Bronchial epithelial cell (primary cell): Measurements from ENCODE around the gene ZNF318. TPM values are rescaled to one million over a fixed set of nuclear protein-coding genes. Genes with fewer than 3 reads are reported as not detected.
"Not testable (repeated sequence)": the region's sequence is repeated elsewhere in the genome, so short reads cannot be mapped to it uniquely, and the experiment has no call there.

ENCODE experiments used
- DNase-seq: peaks from one replicate; pipeline ENCODE4 v3.0.0-alpha.2; 2010; ENCODE audit warnings: low read depth
- FAIRE-seq: peaks from 2 replicates; lab custom pipeline; 2011; peaks lifted over from hg19 to GRCh38; lab: Jason Lieb, UNC
- H3K27me3 ChIP-seq: 2 replicates; pipeline ENCODE4 v1.5.1; 2011; ENCODE audit warnings: low read length; ENCODE audit not compliant: control insufficient read depth, insufficient read depth
- H3K36me3 ChIP-seq: 2 replicates; pipeline ENCODE4 v1.5.1; 2011; ENCODE audit warnings: low read length; ENCODE audit not compliant: control insufficient read depth, insufficient read depth
- H3K4me3 ChIP-seq: 2 replicates; pipeline ENCODE4 v1.5.1; 2011; ENCODE audit warnings: mild to moderate bottlenecking, low read depth, low read length, control low read depth
- CTCF ChIP-seq: IDR thresholded peaks from 2 replicates; pipeline ENCODE4 v1.5.1; 2011; ENCODE audit warnings: mild to moderate bottlenecking, moderate library complexity, low read length, control low read depth, inconsistent platforms; ENCODE audit not compliant: insufficient read depth, severe bottlenecking
- total RNA-seq: library from RNA; depleted of rRNA; stranded (reverse); fragments of >200 nt; gene quantifications from 2 replicates; pipeline ENCODE4 v1.2.1, GENCODE V29; 2014

Gene ZNF318
- total RNA-seq, 1 donor from 2014 or later = 2.1 TPM

- H3K27me3 ChIP-seq = no peaks in the 10 kb centered on the region
- H3K36me3 ChIP-seq = peaks cover under 1% of the 10 kb centered on the region
- DNase-seq = no peak
- no peak for FAIRE-seq
- TF ChIP-seq CTCF = no peak
- H3K4me3 ChIP-seq = no peak overlapping the region
Observed at GRCh38 chr6:43347444-43347843, 22.0 kb downstream of the ZNF318 start.

- no peak for FAIRE-seq
- TF ChIP-seq CTCF = no peak
- DNase-seq = no peak
- Histone ChIP-seq H3K27me3 (no peaks in the 10 kb centered on the region), H3K36me3 (peaks cover 2% of the 10 kb centered on the region), H3K4me3 (no peak overlapping the region)
Observed at GRCh38 chr6:43347021-43347420, 22.4 kb downstream of the ZNF318 start.

- not testable (repeated sequence) for H3K36me3 ChIP-seq
Observed at GRCh38 chr6:43346243-43346642, 23.2 kb downstream of the ZNF318 start.

GRCh38 chr6:43339168-43339567 is 30.3 kb downstream of the ZNF318 start:
- no peak for TF ChIP-seq CTCF
- Histone ChIP-seq H3K36me3 (peaks cover 2% of the 10 kb centered on the region), H3K4me3 (no peak overlapping the region), H3K27me3 (no peaks in the 10 kb centered on the region)
- no peak for FAIRE-seq
- no peak for DNase-seq

More at GRCh38 chr6:43346243-43346642, 23.2 kb downstream of the ZNF318 start:
- not testable (repeated sequence) for H3K27me3 ChIP-seq, DNase-seq, H3K4me3 ChIP-seq, FAIRE-seq

- no peak for DNase-seq
- peak; percentile 75 for FAIRE-seq
- no peak for TF ChIP-seq CTCF
- no peak overlapping the region for H3K4me3 ChIP-seq
- H3K27me3 ChIP-seq = no peaks in the 10 kb centered on the region
- peaks cover 2% of the 10 kb centered on the region for H3K36me3 ChIP-seq
Observed at GRCh38 chr6:43338243-43338642, 31.2 kb downstream of the ZNF318 start.

GRCh38 chr6:43336382-43336781 is 33.1 kb downstream of the ZNF318 start:
- DNase-seq = no peak
- FAIRE-seq = no peak
- TF ChIP-seq CTCF = no peak
- no peaks in the 10 kb centered on the region for H3K27me3 ChIP-seq
- no peaks in the 10 kb centered on the region for H3K36me3 ChIP-seq
- no peak overlapping the region for H3K4me3 ChIP-seq
